HepG2 (cell line): ENCODE results near the gene INF2. TPM values are rescaled to one million over a fixed set of nuclear protein-coding genes. Genes with fewer than 3 reads are reported as not detected.

Source experiments
- ATF7 ChIP-seq, 2 experiments: fragments of 450-650 bp in 1 of 2; sonication (generic) in 1 of 2; formaldehyde crosslinking in 1 of 2; IDR thresholded peaks; 2 replicates each; pipeline versions ENCODE4 v1.4.0 to v1.6.1; 2016 to 2020; ENCODE audit warnings: antibody characterized with exemption in 1 of 2, mild to moderate bottlenecking in 1 of 2, missing genetic modification reagents in 1 of 2
- FOXO1 ChIP-seq: sonication (generic); formaldehyde crosslinking; IDR thresholded peaks from 2 replicates; pipeline ENCODE4 v1.4.0; 2020; ENCODE audit warnings: missing genetic modification reagents
- HDAC2 ChIP-seq: sonication (generic); formaldehyde crosslinking; IDR thresholded peaks from 2 replicates; pipeline ENCODE4 v1.4.0; 2020; ENCODE audit warnings: missing genetic modification reagents
- HNF1A ChIP-seq, 2 experiments: sonication (generic) in 1 of 2; formaldehyde crosslinking in 1 of 2; IDR thresholded peaks; 2 replicates each; pipeline versions ENCODE4 v1.4.0 to v1.6.1; 2016 to 2020; ENCODE audit warnings: borderline replicate concordance in 1 of 2, low read depth in 1 of 2, mild to moderate bottlenecking in 1 of 2, missing genetic modification reagents in 1 of 2
- LRRFIP1 ChIP-seq: sonication (generic); formaldehyde crosslinking; conservative IDR thresholded peaks from 2 replicates; pipeline ENCODE4 v1.4.0; 2020; ENCODE audit warnings: missing genetic modification reagents
- SMARCE1 ChIP-seq: fragments of 450-650 bp; IDR thresholded peaks from 2 replicates; pipeline ENCODE4 v1.6.1; 2017; ENCODE audit warnings: borderline replicate concordance
- SRSF1 ChIP-seq: fragments of 200-400 bp; formaldehyde crosslinking; optimal IDR thresholded peaks from 2 replicates; pipeline ENCODE3; 2017; ENCODE audit warnings: mild to moderate bottlenecking, low read depth, low read length, moderate library complexity
- ZNF274 ChIP-seq: sonication (generic); formaldehyde crosslinking; IDR thresholded peaks from 2 replicates; pipeline ENCODE4 v1.5.1; 2020; ENCODE audit warnings: mild to moderate bottlenecking, missing genetic modification reagents
- ZNF275 ChIP-seq: sonication (generic); formaldehyde crosslinking; IDR thresholded peaks from 2 replicates; pipeline ENCODE4 v1.8.0; 2022; ENCODE audit warnings: missing genetic modification reagents, mild to moderate bottlenecking, inconsistent platforms, borderline replicate concordance
- polyA plus RNA-seq, 8 experiments: library from polyadenylated mRNA; depleted of rRNA in 3 of 8; stranded (reverse) in 7 of 8; unstranded in 1 of 8; fragments of >200 nt; fragmentation: Illumina TruSeq in 4 of 8; extraction: Trizol in 4 of 8; gene quantifications; 2 replicates each; pipeline versions ENCODE4 v1.2.1 to v1.2.3, GENCODE V29; 2011 to 2016; ENCODE audit warnings: low read depth in 4 of 8, missing spikeins in 1 of 8, mixed read lengths in 1 of 8; ENCODE audit not compliant: insufficient read depth in 1 of 8
- total RNA-seq, 5 experiments: library from RNA; depleted of rRNA; stranded (reverse); fragments of >200 nt; fragmentation: Illumina TruSeq; extraction: Trizol; gene quantifications; 2 replicates each; pipeline ENCODE4 v1.2.3, GENCODE V29; 2016; ENCODE audit warnings: low read depth in 1 of 5
- TF ChIP-seq, protein P1 (sequence below): sonication (generic); formaldehyde crosslinking; IDR thresholded peaks from 2 replicates; pipeline ENCODE4 v1.9.0; 2021; ENCODE audit warnings: mild to moderate bottlenecking, missing genetic modification reagents
- TF ChIP-seq, protein P2 (sequence below): sonication (generic); formaldehyde crosslinking; conservative IDR thresholded peaks from 2 replicates; pipeline ENCODE4 v1.4.0; 2020; ENCODE audit warnings: missing genetic modification reagents

The INF2 gene
- total and polyA plus RNA-seq, 2 of the 13 experiments (the other 11 are each of a cell fraction or from before 2014, with no cell fraction given), result 16.4 to 26.4 TPM

- TF ChIP-seq HDAC2 (CRISPR knock-in tag), result peak; percentile 48; the same call in 1 of the 2 replicates
- TF ChIP-seq ATF7 (IDR thresholded peaks at IDR 0.05), result no peak
- TF ChIP-seq ATF7 (CRISPR knock-in tag; IDR thresholded peaks at IDR 0.05), result no peak
- TF ChIP-seq, protein P1, sequence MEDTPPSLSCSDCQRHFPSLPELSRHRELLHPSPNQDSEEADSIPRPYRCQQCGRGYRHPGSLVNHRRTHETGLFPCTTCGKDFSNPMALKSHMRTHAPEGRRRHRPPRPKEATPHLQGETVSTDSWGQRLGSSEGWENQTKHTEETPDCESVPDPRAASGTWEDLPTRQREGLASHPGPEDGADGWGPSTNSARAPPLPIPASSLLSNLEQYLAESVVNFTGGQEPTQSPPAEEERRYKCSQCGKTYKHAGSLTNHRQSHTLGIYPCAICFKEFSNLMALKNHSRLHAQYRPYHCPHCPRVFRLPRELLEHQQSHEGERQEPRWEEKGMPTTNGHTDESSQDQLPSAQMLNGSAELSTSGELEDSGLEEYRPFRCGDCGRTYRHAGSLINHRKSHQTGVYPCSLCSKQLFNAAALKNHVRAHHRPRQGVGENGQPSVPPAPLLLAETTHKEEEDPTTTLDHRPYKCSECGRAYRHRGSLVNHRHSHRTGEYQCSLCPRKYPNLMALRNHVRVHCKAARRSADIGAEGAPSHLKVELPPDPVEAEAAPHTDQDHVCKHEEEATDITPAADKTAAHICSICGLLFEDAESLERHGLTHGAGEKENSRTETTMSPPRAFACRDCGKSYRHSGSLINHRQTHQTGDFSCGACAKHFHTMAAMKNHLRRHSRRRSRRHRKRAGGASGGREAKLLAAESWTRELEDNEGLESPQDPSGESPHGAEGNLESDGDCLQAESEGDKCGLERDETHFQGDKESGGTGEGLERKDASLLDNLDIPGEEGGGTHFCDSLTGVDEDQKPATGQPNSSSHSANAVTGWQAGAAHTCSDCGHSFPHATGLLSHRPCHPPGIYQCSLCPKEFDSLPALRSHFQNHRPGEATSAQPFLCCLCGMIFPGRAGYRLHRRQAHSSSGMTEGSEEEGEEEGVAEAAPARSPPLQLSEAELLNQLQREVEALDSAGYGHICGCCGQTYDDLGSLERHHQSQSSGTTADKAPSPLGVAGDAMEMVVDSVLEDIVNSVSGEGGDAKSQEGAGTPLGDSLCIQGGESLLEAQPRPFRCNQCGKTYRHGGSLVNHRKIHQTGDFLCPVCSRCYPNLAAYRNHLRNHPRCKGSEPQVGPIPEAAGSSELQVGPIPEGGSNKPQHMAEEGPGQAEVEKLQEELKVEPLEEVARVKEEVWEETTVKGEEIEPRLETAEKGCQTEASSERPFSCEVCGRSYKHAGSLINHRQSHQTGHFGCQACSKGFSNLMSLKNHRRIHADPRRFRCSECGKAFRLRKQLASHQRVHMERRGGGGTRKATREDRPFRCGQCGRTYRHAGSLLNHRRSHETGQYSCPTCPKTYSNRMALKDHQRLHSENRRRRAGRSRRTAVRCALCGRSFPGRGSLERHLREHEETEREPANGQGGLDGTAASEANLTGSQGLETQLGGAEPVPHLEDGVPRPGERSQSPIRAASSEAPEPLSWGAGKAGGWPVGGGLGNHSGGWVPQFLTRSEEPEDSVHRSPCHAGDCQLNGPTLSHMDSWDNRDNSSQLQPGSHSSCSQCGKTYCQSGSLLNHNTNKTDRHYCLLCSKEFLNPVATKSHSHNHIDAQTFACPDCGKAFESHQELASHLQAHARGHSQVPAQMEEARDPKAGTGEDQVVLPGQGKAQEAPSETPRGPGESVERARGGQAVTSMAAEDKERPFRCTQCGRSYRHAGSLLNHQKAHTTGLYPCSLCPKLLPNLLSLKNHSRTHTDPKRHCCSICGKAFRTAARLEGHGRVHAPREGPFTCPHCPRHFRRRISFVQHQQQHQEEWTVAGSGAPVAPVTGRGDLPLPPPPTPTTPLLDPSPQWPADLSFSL, result peak; percentile 47; the same call in 1 of the 2 replicates
- TF ChIP-seq FOXO1 (CRISPR knock-in tag), result peak; percentile 85; the same call in 1 of the 2 replicates
- no peak for TF ChIP-seq SMARCE1
- TF ChIP-seq, protein P2, sequence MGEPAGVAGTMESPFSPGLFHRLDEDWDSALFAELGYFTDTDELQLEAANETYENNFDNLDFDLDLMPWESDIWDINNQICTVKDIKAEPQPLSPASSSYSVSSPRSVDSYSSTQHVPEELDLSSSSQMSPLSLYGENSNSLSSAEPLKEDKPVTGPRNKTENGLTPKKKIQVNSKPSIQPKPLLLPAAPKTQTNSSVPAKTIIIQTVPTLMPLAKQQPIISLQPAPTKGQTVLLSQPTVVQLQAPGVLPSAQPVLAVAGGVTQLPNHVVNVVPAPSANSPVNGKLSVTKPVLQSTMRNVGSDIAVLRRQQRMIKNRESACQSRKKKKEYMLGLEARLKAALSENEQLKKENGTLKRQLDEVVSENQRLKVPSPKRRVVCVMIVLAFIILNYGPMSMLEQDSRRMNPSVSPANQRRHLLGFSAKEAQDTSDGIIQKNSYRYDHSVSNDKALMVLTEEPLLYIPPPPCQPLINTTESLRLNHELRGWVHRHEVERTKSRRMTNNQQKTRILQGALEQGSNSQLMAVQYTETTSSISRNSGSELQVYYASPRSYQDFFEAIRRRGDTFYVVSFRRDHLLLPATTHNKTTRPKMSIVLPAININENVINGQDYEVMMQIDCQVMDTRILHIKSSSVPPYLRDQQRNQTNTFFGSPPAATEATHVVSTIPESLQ, result no peak
- TF ChIP-seq HNF1A (IDR thresholded peaks at IDR 0.05; ENCODE audit: low read depth), result no peak
- peak; percentile 48; the same call in 1 of the 2 replicates for TF ChIP-seq HNF1A (CRISPR knock-in tag; IDR thresholded peaks at IDR 0.05; ENCODE audit: borderline replicate concordance)
- TF ChIP-seq LRRFIP1, result no peak
- TF ChIP-seq ZNF274, result no peak
- TF ChIP-seq SRSF1, result no peak
- TF ChIP-seq ZNF275 (CRISPR knock-in tag), result no peak
These were observed 35.3 kb upstream of the INF2 start (continued) for GRCh38 chr14:104654119-104654518.
